Transverse colon (tissue), 3 donors: Measurements from ENCODE around the gene NOPCHAP1.

Source experiments
- EP300 ChIP-seq: sonication (generic); formaldehyde crosslinking; IDR thresholded peaks from one replicate; pipeline ENCODE4 v1.6.1; 2017; ENCODE audit warnings: antibody characterized with exemption, low read depth
- POLR2A ChIP-seq: fragments of 450-650 bp; IDR thresholded peaks from one replicate; pipeline ENCODE4 v1.6.1; 2016; ENCODE audit warnings: antibody characterized with exemption, mild to moderate bottlenecking, moderate library complexity
- TF ChIP-seq, protein P1 (sequence below), 5 experiments: fragments of 200-600 bp in 3 of 5; fragments of 450-650 bp in 2 of 5; sonication (generic) in 3 of 5; IDR thresholded peaks; 1 replicate in 2 of 5; 2 replicates in 3 of 5; pipeline ENCODE4 v1.5.1; 2016 to 2017; ENCODE audit warnings: antibody characterized with exemption in 5 of 5, inconsistent platforms in 3 of 5, mild to moderate bottlenecking in 2 of 5, moderate library complexity in 1 of 5

DNA sequence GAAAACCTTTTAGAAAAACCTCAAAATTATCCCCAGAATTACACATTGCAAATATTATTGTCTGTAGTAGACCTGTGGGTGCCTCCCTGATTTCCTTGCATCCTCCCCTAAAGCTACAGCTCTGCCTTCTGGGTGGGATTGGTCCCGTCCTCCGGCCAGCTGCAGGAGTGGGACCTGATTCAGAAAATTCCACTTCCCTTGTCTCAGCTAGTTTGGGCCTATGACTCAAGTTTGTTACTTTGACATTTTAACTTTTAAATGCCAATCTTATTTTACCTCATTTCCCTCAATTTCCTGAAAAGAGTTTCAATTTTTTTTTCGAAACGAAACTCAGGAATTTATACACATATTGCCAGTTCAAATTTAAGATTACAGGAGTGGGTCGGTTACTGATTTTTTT, 14.8 kb upstream of the NOPCHAP1 start:
- TF ChIP-seq, protein P1, sequence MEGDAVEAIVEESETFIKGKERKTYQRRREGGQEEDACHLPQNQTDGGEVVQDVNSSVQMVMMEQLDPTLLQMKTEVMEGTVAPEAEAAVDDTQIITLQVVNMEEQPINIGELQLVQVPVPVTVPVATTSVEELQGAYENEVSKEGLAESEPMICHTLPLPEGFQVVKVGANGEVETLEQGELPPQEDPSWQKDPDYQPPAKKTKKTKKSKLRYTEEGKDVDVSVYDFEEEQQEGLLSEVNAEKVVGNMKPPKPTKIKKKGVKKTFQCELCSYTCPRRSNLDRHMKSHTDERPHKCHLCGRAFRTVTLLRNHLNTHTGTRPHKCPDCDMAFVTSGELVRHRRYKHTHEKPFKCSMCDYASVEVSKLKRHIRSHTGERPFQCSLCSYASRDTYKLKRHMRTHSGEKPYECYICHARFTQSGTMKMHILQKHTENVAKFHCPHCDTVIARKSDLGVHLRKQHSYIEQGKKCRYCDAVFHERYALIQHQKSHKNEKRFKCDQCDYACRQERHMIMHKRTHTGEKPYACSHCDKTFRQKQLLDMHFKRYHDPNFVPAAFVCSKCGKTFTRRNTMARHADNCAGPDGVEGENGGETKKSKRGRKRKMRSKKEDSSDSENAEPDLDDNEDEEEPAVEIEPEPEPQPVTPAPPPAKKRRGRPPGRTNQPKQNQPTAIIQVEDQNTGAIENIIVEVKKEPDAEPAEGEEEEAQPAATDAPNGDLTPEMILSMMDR (IDR thresholded peaks at IDR 0.05): no peak
- TF ChIP-seq POLR2A: no peak
- TF ChIP-seq EP300: no peak
